PC-9 (cell line): ENCODE data around the gene DPY30. TPM values are rescaled to one million over a fixed set of nuclear protein-coding genes. Genes with fewer than 3 reads are reported as not detected.

Source experiments
- BruUV-seq: library from RNA; stranded (reverse); fragments of 400-500 nt; replicated peaks from 2 replicates; lab custom pipeline; 2021; lab: Mats Ljungman, UMichigan
- CTCF ChIA-PET: fragments of 300-600 bp; sonication (Branson Sonifier 250); formaldehyde crosslinking; loops from one replicate; lab custom pipeline; 2022; ENCODE audit warnings: antibody characterized with exemption; lab: Charles Lee
- POLR2A ChIA-PET: fragments of 300-600 bp; sonication (Branson Sonifier 250); formaldehyde crosslinking; loops from one replicate; lab custom pipeline; 2022; ENCODE audit warnings: antibody characterized with exemption; ENCODE audit not compliant: unreplicated experiment; lab: Charles Lee
- DNase-seq, 2 experiments: peaks; one replicate each; pipeline versions ENCODE4 v3.0.0 to v3.0.0-alpha.2; 2015 to 2022; ENCODE audit warnings: mixed read lengths in 1 of 2
- H2AFZ ChIP-seq: fragments of 200-600 bp; sonication (generic); 2 replicates; pipeline ENCODE4 v1.8.1; 2017; ENCODE audit warnings: antibody characterized with exemption
- H3F3A ChIP-seq: fragments of 200-600 bp; sonication (generic); 2 replicates; pipeline ENCODE4 v1.8.1; 2017; ENCODE audit warnings: antibody characterized with exemption, mild to moderate bottlenecking, low read depth; ENCODE audit not compliant: insufficient read depth
- H3K27ac ChIP-seq: fragments of 200-600 bp; sonication (generic); 2 replicates; pipeline ENCODE4 v1.6.1; 2016; ENCODE audit warnings: mixed run types
- H3K27me3 ChIP-seq: fragments of 200-600 bp; sonication (generic); 2 replicates; pipeline ENCODE4 v1.6.1; 2016; ENCODE audit warnings: low read depth, mixed run types; ENCODE audit not compliant: insufficient read depth
- H3K36me3 ChIP-seq: fragments of 200-600 bp; sonication (generic); 2 replicates; pipeline ENCODE4 v1.6.1; 2016; ENCODE audit warnings: low read depth, mixed run types
- H3K4me1 ChIP-seq: fragments of 200-600 bp; sonication (generic); replicated peaks from 2 replicates; pipeline ENCODE4 v1.6.1; 2016; ENCODE audit warnings: mixed run types; ENCODE audit not compliant: insufficient read depth
- H3K4me2 ChIP-seq: fragments of 200-600 bp; sonication (generic); 2 replicates; pipeline ENCODE4 v1.6.1; 2017; ENCODE audit warnings: mixed run types
- H3K4me3 ChIP-seq: fragments of 200-600 bp; sonication (generic); 2 replicates; pipeline ENCODE4 v1.6.1; 2016; ENCODE audit warnings: mixed run types
- H3K79me2 ChIP-seq: fragments of 200-600 bp; sonication (generic); 2 replicates; pipeline ENCODE4 v1.6.1; 2017; ENCODE audit warnings: low read depth, mixed run types
- H3K9me2 ChIP-seq: fragments of 200-600 bp; sonication (generic); 2 replicates; pipeline ENCODE4 v1.8.1; 2017; ENCODE audit warnings: mild to moderate bottlenecking; ENCODE audit not compliant: insufficient read depth
- H3K9me3 ChIP-seq: fragments of 200-600 bp; sonication (generic); 2 replicates; pipeline ENCODE4 v1.8.1; 2016; ENCODE audit warnings: low read depth; ENCODE audit not compliant: insufficient read depth
- H4K20me1 ChIP-seq: fragments of 200-600 bp; sonication (generic); 2 replicates; pipeline ENCODE4 v1.8.1; 2017; ENCODE audit not compliant: insufficient read depth
- EZH2 ChIP-seq: fragments of 200-600 bp; sonication (generic); IDR thresholded peaks from 2 replicates; pipeline ENCODE4 v1.8.0; 2017; ENCODE audit warnings: antibody characterized with exemption, low read depth
- intact Hi-C: fragments of 100-400 bp; cut with micrococcal nuclease; formaldehyde crosslinking; loops from one replicate; pipeline ENCODE4 v1.10.0; 2022; ENCODE audit not compliant: unreplicated experiment
- total RNA-seq: library from RNA; stranded (reverse); gene quantifications from 2 replicates; pipeline ENCODE4 v1.2.3, GENCODE V29; 2021
- TF ChIP-seq, protein P1 (sequence below): fragments of 200-600 bp; sonication (generic); conservative IDR thresholded peaks from 2 replicates; pipeline ENCODE4 v1.6.1; 2017; ENCODE audit warnings: mixed run types, antibody characterized with exemption, mild to moderate bottlenecking, moderate library complexity

The DPY30 gene
- total RNA-seq, 1 experiment from 2014 or later, result 109 TPM

DNA sequence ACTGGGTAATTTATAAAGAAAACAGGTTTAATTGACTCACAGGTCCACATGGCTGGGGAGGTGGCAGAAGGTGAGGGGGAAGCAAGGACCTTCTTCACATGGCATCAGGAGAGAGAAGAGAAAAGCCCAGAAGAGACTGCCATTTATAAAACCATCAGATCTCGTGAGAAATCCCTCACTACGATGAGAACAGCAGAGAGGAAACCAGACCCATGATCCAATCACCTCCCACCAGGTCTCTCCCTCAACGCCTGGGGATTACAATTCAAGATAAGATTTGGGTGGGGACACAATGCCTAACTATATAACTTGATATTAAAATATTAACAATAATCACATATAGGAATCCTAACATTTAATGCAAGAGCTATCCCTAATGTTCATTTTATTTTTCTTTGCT lies 60.6 kb downstream of the DPY30 start:
- intact Hi-C loops, result no loop called here
- no peak for DNase-seq
- H3K4me2 ChIP-seq, result no peak overlapping the region
- H2AFZ ChIP-seq, result no peak overlapping the region
- H3K4me1 ChIP-seq, result no peaks in the 10 kb centered on the region
- H3K27me3 ChIP-seq, result no peaks in the 10 kb centered on the region
- no peak overlapping the region for H3K4me3 ChIP-seq
- 0 out of 2 replicates have a peak, but pooled peaks cover 10% of the 10 kb centered on the region for H4K20me1 ChIP-seq
- CTCF ChIA-PET, result no interaction called here
- no TSS peak for BruUV-seq
- TF ChIP-seq EZH2, result no peak
- TF ChIP-seq, protein P1, sequence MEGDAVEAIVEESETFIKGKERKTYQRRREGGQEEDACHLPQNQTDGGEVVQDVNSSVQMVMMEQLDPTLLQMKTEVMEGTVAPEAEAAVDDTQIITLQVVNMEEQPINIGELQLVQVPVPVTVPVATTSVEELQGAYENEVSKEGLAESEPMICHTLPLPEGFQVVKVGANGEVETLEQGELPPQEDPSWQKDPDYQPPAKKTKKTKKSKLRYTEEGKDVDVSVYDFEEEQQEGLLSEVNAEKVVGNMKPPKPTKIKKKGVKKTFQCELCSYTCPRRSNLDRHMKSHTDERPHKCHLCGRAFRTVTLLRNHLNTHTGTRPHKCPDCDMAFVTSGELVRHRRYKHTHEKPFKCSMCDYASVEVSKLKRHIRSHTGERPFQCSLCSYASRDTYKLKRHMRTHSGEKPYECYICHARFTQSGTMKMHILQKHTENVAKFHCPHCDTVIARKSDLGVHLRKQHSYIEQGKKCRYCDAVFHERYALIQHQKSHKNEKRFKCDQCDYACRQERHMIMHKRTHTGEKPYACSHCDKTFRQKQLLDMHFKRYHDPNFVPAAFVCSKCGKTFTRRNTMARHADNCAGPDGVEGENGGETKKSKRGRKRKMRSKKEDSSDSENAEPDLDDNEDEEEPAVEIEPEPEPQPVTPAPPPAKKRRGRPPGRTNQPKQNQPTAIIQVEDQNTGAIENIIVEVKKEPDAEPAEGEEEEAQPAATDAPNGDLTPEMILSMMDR, result no peak
- no peak overlapping the region for H3K27ac ChIP-seq
- POLR2A ChIA-PET, result no interaction called here
- H3K9me2 ChIP-seq, result no peaks in the 10 kb centered on the region
- no peaks in the 10 kb centered on the region for H3K9me3 ChIP-seq
- H3K36me3 ChIP-seq, result no peaks in the 10 kb centered on the region; the same call in 1 of the 2 replicates
- H3K79me2 ChIP-seq, result peaks cover 90% of the 10 kb centered on the region
- no peaks in the 10 kb centered on the region; the same call in 1 of the 2 replicates for H3F3A ChIP-seq

DNA sequence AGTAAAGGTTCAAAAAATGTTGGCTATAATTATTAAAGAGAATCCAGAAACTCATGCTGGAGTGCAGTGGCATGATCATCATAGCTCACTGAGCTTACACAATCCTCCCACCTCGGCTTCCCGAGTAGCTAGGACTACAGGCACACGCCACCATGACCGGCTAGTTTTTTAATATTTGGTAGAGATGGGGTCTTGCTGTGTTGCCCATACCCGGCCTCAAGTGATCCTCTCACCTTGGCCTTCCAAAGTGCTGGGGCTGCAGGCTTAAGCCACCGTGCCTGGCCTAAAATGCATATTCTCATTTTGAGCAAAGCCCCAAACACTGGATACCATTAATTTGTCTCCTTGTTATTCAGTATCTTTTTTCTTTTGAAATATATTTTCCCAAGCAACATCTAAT lies 61.2 kb downstream of the DPY30 start:
- CTCF ChIA-PET, result no interaction called here
- H3K4me2 ChIP-seq, result no peak overlapping the region

More for the DNA sequence above, 61.2 kb downstream of the DPY30 start:
- intact Hi-C loops, result no loop called here
- Histone ChIP-seq H3F3A (no peaks in the 10 kb centered on the region; the same call in 1 of the 2 replicates), H3K79me2 (peaks cover 89% of the 10 kb centered on the region), H3K9me3 (no peaks in the 10 kb centered on the region), H4K20me1 (0 out of 2 replicates have a peak, but pooled peaks cover 10% of the 10 kb centered on the region), H3K4me1 (no peaks in the 10 kb centered on the region), H3K27me3 (no peaks in the 10 kb centered on the region), H3K27ac (no peak overlapping the region), H3K4me3 (no peak overlapping the region), H3K9me2 (no peaks in the 10 kb centered on the region), H3K36me3 (no peaks in the 10 kb centered on the region), H2AFZ (no peak overlapping the region)
- BruUV-seq, result no TSS peak
- POLR2A ChIA-PET, result no interaction called here
- TF ChIP-seq, protein P1, result no peak
- TF ChIP-seq EZH2, result no peak
- no peak for DNase-seq

Other genes with a start within 250 kb of the DPY30 start
- 29.5 and 40.2 TPM in 2 replicates for gene MEMO1, start 28.8 kb downstream of the DPY30 start, total RNA-seq
- 17.2 and 19.2 TPM in 2 replicates for gene SPAST, start 23.8 kb upstream of the DPY30 start, total RNA-seq
- 18.5 and 25.7 TPM in 2 replicates for gene SLC30A6, start 126.1 kb upstream of the DPY30 start, total RNA-seq
- gene NLRC4, start 225.1 kb upstream of the DPY30 start, total RNA-seq, result not detected in 2 replicates
- 40.9 and 42.4 TPM in 2 replicates for gene YIPF4, start 238.1 kb upstream of the DPY30 start, total RNA-seq